Jurkat, Clone E6-1 (cell line): ENCODE measurements around the gene PYCARD.
"Not testable (repeated sequence)": the region's sequence is repeated elsewhere in the genome, so short reads cannot be mapped to it uniquely, and the experiment has no call there.

Experiments used
- DNase-seq: peaks from one replicate; pipeline ENCODE4 v3.0.0-alpha.2; 2011; ENCODE audit warnings: low read depth, low spot score
- H3K4me3 ChIP-seq: 2 replicates; pipeline ENCODE4 v1.5.1; 2011; ENCODE audit warnings: mild to moderate bottlenecking, low read length, control low read depth, moderate library complexity

PYCARD gene

GRCh38 chr16:31216422-31217135, 14.0 kb upstream of the PYCARD start, which contains the start of gene PYDC1:
Gene PYDC1 (minus strand): TSS chr16:31217135. CDS start chr16:31217028, 107 bp downstream.
- no peak within 1 kb of the TSS for H3K4me3 ChIP-seq
- DNase-seq, result no peak

- H3K4me3 ChIP-seq, result no peak overlapping the region
- no peak for DNase-seq
These were observed 13.0 kb upstream of the PYCARD start for GRCh38 chr16:31215287-31216162.

- no peak overlapping the region for H3K4me3 ChIP-seq
- DNase-seq, result no peak
These were observed 12.2 kb upstream of the PYCARD start for GRCh38 chr16:31214708-31215286.

GRCh38 chr16:31213877-31214707, 11.5 kb upstream of the PYCARD start, which contains the start of gene TRIM72:
Gene TRIM72 (plus strand): TSS chr16:31214119. CDS start chr16:31214739, 620 bp downstream.
- no peak for DNase-seq
- H3K4me3 ChIP-seq, result no peak within 1 kb of the TSS

- DNase-seq, result no peak
- no peak overlapping the region for H3K4me3 ChIP-seq
These were observed 10.8 kb upstream of the PYCARD start for GRCh38 chr16:31213342-31213741.

- no peak for DNase-seq
- H3K4me3 ChIP-seq, result no peak overlapping the region
These were observed 4.2 kb upstream of the PYCARD start for GRCh38 chr16:31206776-31207175.

GRCh38 chr16:31204871-31205666, 2.5 kb upstream of the PYCARD start:
- H3K4me3 ChIP-seq, result no peak overlapping the region
- no peak for DNase-seq

GRCh38 chr16:31201582-31202413, 762 bp downstream of the PYCARD start:
- no peak overlapping the region for H3K4me3 ChIP-seq
- no peak for DNase-seq

GRCh38 chr16:31200821-31201568, 1.6 kb downstream of the PYCARD start:
- H3K4me3 ChIP-seq, result no peak overlapping the region
- peak; percentile 45 for DNase-seq

GRCh38 chr16:31200111-31200510, 2.4 kb downstream of the PYCARD start:
- H3K4me3 ChIP-seq, DNase-seq: not testable (repeated sequence)

GRCh38 chr16:31199430-31200041, 3.0 kb downstream of the PYCARD start:
- DNase-seq, result no peak
- no peak overlapping the region for H3K4me3 ChIP-seq

GRCh38 chr16:31198207-31198882, 4.2 kb downstream of the PYCARD start:
- no peak for DNase-seq
- H3K4me3 ChIP-seq, result no peak overlapping the region

- no peak overlapping the region for H3K4me3 ChIP-seq
- DNase-seq, result no peak
These were observed 6.1 kb downstream of the PYCARD start for GRCh38 chr16:31196324-31197088.

- DNase-seq, result not testable (repeated sequence)
These were observed 6.7 kb downstream of the PYCARD start for GRCh38 chr16:31195861-31196260.

GRCh38 chr16:31194898-31195297, 7.7 kb downstream of the PYCARD start:
- H3K4me3 ChIP-seq, result no peak overlapping the region
- DNase-seq, result no peak

More at GRCh38 chr16:31195861-31196260, 6.7 kb downstream of the PYCARD start:
- H3K4me3 ChIP-seq, result not testable (repeated sequence)
